RWPE1 (cell line): ENCODE data around the gene IL17RD.

ENCODE experiments used
- CTCF ChIA-PET: fragments of 350-600 bp; sonication (Branson Sonifier 250); formaldehyde crosslinking; extraction: SDS; loops from one replicate; lab custom pipeline; 2021; lab: Yijun Ruan, JAX
- POLR2A ChIA-PET: fragments of 400-600 bp; formaldehyde crosslinking; extraction: SDS; loops from one replicate; lab custom pipeline; 2020; ENCODE audit warnings: antibody characterized with exemption; ENCODE audit not compliant: low non-redundant PET; lab: Yijun Ruan, JAX
- DNase-seq: peaks from one replicate; pipeline ENCODE4 v3.0.0; 2012; ENCODE audit warnings: low spot score
- H3K27ac ChIP-seq: fragments of 450-650 bp; 2 replicates; pipeline ENCODE4 v1.5.1; 2017
- TF ChIP-seq, protein P1 (sequence below): fragments of 450-650 bp; conservative IDR thresholded peaks from 2 replicates; pipeline ENCODE4 v1.5.1; 2017; ENCODE audit warnings: low read depth, mild to moderate bottlenecking

The IL17RD gene

DNA sequence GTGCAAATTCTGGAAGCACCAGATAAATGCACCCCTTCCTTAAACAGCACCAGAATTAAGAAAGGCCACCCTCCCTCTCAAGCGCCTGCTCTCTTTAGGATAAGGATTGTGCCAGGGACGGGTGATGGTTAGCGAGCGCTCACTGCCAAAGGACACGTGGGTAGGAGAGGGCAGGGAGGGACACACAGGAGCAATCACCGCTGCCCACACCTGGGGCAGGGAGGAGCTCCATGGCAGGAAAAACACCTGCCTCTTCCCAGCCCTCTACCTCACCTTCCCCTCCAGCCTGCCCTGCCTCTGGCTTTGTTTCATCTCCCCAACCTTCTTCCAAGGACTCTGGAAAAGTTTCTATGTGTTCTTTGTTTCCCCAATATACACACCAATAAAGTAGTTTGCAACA is 112.0 kb downstream of the IL17RD start:
- ChIA-PET POLR2A (no interaction called here), CTCF (interaction anchor here (0.6 to 0.9 kb wide), 2 partner anchors 45 to 53 kb away, joined by 3 to 4 read pairs; no protein-coding TSS in a partner anchor)
- no peak overlapping the region for H3K27ac ChIP-seq
- TF ChIP-seq, protein P1, sequence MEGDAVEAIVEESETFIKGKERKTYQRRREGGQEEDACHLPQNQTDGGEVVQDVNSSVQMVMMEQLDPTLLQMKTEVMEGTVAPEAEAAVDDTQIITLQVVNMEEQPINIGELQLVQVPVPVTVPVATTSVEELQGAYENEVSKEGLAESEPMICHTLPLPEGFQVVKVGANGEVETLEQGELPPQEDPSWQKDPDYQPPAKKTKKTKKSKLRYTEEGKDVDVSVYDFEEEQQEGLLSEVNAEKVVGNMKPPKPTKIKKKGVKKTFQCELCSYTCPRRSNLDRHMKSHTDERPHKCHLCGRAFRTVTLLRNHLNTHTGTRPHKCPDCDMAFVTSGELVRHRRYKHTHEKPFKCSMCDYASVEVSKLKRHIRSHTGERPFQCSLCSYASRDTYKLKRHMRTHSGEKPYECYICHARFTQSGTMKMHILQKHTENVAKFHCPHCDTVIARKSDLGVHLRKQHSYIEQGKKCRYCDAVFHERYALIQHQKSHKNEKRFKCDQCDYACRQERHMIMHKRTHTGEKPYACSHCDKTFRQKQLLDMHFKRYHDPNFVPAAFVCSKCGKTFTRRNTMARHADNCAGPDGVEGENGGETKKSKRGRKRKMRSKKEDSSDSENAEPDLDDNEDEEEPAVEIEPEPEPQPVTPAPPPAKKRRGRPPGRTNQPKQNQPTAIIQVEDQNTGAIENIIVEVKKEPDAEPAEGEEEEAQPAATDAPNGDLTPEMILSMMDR: no peak
- no peak for DNase-seq

DNA sequence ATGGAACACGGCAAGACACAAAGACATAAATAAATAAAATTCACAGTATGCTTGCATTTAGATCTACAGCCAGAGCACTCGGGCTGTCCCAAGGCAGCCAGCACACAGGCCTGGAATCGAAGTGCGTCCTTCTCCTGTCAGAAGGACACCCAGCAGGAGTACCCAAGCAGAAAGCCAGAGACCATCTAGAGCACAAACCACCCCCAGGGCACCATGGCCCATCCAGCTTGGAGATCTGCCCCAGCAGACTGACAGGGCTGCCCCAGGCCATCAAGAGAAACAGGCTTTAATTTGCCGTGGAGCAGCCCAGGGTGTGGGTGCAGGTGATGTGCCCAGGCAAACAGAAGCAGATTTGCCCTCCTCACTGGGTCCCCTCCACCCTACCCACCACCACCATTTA is 112.5 kb downstream of the IL17RD start:
- POLR2A ChIA-PET: no interaction called here
- CTCF ChIA-PET: interaction anchor here (0.6 to 0.9 kb wide), 2 partner anchors 46 to 54 kb away, joined by 3 to 4 read pairs; no protein-coding TSS in a partner anchor
- TF ChIP-seq, protein P1: no peak

DNA sequence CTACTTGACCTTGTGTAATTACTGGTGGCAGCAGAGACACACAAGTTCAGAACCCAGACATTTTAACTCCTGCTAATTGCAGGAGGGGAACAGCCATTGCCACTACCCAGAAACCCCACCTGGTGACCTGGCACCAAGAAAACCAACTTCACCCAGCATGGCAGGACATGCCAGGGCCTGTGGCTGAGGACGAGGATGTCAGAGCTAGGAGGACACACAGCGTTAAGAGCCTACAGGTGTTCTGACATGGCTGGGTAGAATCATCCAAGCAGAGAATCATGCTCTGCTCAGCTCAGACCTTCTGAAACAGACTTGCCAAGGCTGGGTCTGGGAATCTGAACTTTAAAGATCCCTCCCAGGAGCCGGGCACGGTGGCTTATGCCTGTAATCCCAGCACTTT is 116.4 kb downstream of the IL17RD start:
- H3K27ac ChIP-seq: peak overlapping the region; percentile 69
- CTCF ChIA-PET: no interaction called here
- DNase-seq: no peak
- TF ChIP-seq, protein P1: no peak
- POLR2A ChIA-PET: no interaction called here

More for the DNA sequence above, 112.5 kb downstream of the IL17RD start:
- DNase-seq: no peak
- no peak overlapping the region for H3K27ac ChIP-seq

DNA sequence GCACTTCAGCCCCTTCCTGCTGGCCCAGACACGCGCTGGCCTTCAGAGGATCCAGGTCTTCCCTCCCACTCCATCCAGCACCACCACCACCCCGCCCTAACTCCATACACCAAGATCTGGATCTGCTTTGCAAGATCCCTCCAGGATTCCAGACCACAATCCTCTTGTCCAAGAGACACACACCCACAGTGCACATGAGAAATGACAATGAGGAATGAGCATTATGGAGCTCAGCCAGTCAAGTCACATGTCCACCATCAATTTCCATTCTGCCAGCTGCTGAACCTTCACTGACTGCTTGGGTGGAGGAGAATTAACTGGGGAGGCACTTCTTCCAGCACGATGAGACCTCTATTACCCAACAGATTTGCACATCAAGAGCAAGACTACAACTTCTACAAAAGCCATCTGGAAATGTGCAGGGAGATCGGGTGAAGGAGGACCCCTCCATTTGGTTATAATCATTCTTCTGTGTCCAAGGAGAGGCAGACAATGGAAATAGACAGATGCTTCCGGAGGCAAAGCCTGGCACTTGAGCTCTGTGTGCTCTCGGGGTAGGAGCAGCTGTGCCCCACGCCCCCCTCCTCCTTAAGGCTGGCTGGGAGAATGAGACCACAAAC is 117.0 kb downstream of the IL17RD start:
- H3K27ac ChIP-seq: peak overlapping the region; percentile 69
- ChIA-PET CTCF (no interaction called here), POLR2A (no interaction called here)
- TF ChIP-seq, protein P1: no peak
- DNase-seq: no peak

DNA sequence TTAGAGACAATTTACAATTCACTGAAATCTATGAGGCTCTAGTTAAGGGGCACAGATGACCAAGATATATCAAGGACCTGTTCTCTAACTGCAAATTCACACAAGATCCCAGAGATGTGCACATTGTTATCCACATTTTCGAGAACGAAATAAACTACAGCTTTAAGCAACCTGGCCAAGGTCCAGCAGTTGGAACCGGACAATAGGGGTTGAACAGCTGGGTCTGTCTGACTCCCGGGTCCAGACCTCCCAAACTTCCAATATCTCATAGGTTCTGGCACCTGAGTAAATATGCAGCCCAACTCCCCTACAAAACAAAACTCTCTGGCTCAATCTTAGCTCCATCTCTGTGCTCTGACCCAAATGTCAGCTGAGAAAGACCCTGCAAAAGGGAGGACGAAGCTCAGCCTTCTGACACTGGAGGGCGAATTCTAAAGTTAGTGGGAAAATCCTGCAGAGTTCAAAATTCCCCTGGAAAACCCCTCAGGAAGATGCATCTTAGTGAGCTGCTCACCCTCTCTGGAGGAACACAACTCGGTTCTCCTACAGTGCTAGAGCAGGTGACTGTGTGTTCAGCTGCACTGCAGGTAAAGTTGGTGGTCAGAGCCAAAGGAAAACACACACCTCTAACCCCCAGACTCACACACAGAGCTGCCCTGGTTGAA is 118.9 kb downstream of the IL17RD start:
- H3K27ac ChIP-seq: no peak overlapping the region
- DNase-seq: no peak
- TF ChIP-seq, protein P1: no peak
- CTCF ChIA-PET: no interaction called here
- POLR2A ChIA-PET: no interaction called here

DNA sequence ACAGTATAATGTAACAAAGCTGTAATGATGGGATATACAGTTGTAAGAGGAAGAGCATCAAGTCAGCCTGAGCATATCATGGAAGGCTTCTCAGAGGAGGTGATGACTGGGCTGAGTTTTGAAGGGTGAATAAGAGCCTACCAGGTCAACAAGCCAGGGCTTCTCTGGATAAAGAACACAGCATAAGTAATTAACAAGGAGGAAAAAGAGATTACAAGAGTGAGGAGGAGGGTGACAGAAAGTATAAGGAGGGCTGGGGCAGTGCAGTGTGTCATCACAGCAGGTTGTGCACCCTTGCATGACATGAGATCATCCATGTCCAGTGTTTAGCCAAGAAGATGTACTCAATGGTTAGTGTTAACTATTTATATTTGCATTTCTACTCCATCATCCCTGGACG is 121.6 kb downstream of the IL17RD start:
- H3K27ac ChIP-seq: no peak overlapping the region
- DNase-seq: no peak
- POLR2A ChIA-PET: no interaction called here
- TF ChIP-seq, protein P1: no peak
- CTCF ChIA-PET: no interaction called here
